Fibroblast of villous mesenchyme (primary cell): ENCODE results near the gene MIXL1. TPM values are rescaled to one million over a fixed set of nuclear protein-coding genes. Genes with fewer than 3 reads are reported as not detected.

Experiments used
- total RNA-seq: library from RNA; depleted of rRNA; stranded (reverse); fragments of >200 nt; gene quantifications from 2 replicates; pipeline ENCODE4 v1.2.3, GENCODE V29; 2012

Gene MIXL1
- total RNA-seq, 1 donor, result 0.43 TPM

Other genes with a start within 250 kb of the MIXL1 start
- 22.2 and 31.5 TPM in 2 replicates for gene SDE2, start 224.3 kb upstream of the MIXL1 start, total RNA-seq
- 107 and 148 TPM in 2 replicates for gene H3-3A, start 160.9 kb upstream of the MIXL1 start, total RNA-seq
- 62.2 and 95.4 TPM in 2 replicates for gene ACBD3, start 36.9 kb upstream of the MIXL1 start, total RNA-seq
- 4.2 and 5.6 TPM in 2 replicates for gene LIN9, start 85.5 kb downstream of the MIXL1 start, total RNA-seq
- gene PARP1, start 184.4 kb downstream of the MIXL1 start, total RNA-seq, result 51.2 and 89.4 TPM in 2 replicates